Activated CD4-positive, alpha-beta T cell treated with anti-CD3 and anti-CD28 coated beads for 1 hour (primary cell): ENCODE measurements around the gene TBXAS1.

ENCODE experiments used
- DNase-seq: peaks from one replicate; pipeline ENCODE4 v3.0.0-alpha.2; 2020

Gene TBXAS1

DNA sequence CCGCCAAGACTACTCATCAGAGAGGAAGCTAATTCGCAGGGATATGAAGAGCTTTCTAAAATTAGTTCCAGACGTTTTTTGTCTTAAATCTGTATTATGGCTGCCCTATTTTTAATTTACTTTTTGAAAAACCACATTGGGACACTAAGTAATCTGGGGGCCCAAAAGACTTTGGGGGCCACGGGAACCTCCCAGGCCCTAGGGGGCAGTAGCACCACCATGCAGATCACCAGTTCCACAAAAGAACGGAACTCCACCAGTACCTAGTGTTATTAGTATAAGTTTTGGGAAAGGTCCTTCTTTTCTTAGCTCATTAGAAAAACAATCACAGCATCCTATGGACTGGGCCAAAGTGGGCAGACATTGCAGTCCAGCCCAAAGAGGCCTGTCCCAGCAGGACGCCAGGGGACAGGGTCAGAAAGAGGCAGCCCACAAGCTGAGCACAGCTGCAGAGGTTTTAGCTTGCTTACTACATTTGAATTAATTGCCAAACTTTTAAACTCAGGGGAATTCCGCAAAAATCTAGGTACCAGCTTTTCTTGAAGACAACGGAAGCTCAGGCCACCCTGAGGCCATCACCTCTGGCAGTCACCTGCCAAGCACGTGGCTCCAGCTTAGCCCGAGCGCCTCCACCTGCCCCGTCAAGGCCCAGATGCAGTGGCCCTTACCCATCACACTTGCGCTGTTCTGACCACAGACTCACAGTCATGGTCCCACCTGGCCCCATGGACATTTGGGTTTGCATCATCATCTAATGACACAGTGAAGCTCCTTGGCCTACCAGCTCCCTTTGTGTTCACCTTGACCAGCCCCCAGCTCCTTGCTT is 158.8 kb downstream of the TBXAS1 start:
- DNase-seq, result no peak

DNA sequence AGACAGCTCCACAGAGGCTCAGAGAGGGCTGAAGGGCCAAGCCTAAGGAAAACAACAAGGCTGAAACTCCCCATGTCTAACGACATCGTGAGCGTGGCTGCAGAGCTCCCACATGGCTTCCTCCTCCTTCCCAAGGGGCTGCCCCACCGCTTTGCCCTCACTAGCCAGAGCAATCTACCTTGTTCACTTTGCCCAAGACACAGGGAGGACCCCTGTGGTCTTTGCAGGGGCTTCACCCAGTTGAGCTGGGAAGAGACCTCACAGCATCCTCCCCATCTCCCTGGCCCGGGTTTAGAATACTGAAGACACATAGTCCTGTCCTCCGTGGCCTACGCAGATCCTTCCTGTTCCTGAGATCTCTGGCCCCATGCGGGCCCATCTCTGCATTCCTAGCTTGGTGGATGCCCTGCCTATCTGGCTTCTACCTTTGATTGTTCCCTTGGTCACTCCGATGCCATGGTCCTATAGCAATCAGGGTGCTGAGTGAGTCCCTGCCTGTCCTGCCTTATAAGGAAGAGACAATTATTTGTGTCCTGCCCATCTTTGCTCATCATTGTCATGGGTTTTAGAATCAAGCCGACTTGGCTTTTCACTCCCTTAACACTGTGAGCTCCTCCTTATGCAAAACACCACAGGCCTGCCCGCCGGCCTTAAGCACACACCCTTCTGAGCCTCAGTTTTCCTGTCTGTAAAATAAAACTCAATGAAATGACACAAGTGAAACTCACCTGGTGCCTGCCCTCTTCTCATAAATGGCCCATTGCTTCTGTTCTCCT is 160.5 kb downstream of the TBXAS1 start:
- DNase-seq, result no peak

DNA sequence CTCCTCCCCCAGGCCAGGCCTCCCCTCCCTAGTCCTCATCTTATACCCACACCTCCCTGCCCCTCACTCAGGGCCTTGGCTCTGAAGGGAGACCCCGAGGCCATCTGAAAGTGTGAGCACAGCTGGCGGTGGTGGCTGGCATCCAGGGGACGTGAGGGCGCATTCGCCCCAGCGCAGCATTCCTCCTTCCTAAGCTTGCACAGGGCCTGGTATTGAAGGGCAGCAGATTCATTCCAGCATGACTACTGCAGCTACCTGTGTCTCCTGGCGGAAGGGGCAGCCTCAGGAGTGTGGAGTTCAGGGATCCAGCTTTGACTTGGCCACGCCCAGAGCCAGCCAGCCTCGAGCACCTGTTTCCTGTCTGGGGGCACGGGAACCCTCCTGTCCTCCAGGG is 161.1 kb downstream of the TBXAS1 start:
- DNase-seq, result no peak

DNA sequence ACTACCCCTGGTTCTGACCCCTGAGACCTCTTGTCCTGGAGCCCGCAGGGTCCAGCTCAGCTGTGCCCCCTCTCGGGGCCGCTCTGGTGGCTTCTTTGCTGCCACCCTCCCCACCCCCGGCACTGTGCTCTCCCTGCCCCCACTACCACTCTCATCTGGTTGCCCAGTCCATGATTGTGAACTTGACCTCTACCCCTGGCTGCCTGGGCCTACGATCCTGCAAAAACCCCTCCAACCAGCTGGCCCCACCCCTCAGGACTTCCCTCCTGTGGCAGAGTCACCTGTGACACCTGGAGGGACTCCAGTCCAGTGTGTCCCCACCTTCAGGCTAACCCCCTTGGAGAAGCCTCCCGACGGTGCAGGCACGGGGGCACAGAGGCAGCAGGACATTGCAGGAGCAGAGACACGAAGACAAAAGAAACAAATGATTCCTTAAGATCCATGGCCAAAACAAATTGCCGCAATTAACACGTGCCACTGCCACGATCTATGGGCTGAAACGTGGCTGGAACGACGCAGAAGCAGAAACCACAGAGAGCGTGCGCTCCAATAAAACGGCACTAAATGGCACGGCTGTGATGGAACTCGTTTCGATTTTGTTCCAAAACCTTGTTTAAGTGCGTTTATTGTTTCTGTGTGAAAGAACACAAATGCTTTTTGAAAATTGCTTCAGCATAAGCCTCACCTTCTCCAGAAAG is 161.7 kb downstream of the TBXAS1 start:
- DNase-seq, result no peak

DNA sequence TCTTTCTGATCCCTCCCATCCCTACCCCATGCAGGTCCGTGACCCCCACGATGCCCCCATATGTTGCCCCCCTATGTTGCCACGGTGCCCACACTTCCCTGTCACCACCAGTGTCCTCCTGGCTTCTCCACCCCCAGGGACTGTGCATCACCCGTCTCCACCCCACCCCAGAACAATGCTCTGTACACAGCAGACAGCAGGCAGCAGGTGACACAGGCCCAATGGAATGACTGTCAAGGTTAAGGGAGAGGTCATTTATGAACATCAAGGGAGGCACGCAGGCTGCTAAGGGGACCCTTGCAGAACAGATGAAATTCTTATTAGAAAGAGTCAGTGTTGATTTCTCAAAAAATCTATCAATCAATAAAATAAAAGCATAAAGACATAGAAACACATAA is 162.2 kb downstream of the TBXAS1 start:
- no peak for DNase-seq

DNA sequence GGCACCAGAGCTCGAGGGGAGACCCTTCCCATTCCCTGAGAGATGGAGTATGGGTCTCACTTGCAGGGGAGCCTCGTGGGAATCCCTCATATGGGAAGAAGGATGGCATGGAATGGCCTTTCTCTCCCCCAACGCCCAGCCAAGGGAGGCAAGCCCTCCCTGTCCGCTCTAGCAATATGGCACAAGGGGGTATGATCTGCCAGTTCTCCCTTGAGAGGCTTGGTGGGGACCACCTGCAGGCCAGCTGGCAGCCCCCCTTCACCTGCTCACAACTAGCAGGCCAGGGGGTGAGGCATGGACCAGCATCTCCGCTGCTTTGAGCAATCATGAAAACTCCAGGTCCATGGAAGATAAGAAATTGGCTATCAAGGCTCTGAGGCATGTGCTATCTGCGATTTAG is 162.8 kb downstream of the TBXAS1 start:
- no peak for DNase-seq

DNA sequence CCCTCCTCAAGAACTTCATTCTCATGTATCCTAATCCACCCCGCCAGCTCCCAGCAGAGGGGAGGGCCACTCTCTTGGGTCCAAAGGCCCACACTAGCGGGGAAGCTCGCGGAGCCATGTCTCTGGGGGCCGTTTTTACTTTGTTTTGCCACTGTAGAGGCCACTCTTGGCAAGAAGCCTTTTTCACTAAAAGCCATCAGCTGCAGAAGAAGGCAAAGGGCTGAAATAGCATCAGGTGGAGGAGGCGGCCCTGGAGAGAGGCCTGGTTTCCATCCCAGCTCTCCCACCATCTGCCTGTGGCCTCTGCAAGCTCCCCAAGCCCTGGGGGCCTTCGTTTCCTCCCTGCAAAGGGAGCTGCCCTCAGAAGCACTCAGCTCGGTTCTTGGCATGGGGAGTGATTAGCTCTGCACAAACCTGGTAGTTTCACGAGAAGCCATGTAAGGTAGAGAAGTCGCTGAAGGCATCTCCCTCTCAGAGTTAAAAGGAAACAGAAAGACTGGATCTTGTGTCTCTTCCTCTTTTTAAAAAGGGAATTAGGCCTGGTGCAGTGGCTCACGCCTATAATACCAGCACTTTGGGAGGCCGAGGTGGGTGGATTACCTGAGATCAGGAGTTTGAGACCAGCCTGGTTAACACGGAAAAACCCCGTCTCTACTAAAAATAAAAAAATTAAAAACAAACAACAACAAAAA is 163.4 kb downstream of the TBXAS1 start:
- no peak for DNase-seq

DNA sequence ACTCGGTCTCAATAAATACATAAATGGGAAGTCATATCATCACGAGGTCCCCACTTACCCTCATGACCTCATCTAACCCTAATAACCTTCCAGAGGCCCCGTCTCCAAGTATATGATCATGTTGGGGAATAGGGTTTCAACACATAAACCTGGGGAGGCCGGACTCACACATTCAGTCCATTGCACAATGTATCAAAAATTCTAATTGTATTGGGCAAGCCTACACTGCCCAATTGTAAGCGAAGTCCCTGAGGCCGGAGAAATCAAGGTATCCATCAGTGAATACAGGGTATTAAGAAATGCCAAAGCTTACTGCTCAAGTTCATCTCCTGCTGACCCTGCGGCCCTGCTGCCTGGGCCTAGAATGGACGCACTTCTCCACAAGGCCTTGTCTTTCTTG is 164.1 kb downstream of the TBXAS1 start:
- DNase-seq, result no peak

DNA sequence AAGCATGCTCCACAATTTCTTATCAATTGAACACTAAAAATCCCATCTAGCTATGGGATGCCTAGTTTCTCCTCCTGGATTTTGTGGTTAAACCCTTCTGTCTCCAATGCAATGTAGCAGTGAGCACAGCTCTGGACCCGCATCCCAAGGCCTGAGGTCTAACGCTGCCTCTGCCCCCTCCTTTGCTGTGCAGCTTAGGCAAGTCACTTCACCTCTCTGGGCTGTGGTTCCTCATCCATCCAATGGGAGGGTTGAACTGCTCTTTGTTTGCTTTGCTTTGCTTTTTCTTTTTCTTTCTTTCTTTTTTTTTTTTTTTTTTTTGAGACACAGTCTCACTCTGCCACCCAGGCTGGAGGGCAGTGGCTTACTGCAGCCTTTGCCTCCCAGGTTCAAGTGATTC is 164.5 kb downstream of the TBXAS1 start:
- no peak for DNase-seq

DNA sequence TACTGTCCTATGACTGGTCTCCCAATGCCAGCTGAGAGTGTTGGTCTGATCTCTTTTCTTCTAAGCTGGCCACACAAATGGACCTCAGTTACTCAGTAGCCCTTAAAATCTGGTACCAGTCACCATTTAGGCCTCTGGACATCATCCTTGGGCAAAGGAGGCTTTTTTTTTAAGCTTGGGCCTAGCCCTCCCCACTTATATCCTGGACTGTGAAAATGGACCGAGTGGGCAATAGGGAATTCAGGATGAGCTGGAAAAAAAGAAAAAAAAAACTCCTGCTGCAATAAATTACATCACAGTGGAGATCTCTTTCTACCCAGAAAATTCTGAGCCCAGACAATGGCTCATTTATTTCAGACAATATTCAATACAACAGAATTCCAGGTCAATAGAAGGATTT is 165.3 kb downstream of the TBXAS1 start:
- DNase-seq, result no peak

DNA sequence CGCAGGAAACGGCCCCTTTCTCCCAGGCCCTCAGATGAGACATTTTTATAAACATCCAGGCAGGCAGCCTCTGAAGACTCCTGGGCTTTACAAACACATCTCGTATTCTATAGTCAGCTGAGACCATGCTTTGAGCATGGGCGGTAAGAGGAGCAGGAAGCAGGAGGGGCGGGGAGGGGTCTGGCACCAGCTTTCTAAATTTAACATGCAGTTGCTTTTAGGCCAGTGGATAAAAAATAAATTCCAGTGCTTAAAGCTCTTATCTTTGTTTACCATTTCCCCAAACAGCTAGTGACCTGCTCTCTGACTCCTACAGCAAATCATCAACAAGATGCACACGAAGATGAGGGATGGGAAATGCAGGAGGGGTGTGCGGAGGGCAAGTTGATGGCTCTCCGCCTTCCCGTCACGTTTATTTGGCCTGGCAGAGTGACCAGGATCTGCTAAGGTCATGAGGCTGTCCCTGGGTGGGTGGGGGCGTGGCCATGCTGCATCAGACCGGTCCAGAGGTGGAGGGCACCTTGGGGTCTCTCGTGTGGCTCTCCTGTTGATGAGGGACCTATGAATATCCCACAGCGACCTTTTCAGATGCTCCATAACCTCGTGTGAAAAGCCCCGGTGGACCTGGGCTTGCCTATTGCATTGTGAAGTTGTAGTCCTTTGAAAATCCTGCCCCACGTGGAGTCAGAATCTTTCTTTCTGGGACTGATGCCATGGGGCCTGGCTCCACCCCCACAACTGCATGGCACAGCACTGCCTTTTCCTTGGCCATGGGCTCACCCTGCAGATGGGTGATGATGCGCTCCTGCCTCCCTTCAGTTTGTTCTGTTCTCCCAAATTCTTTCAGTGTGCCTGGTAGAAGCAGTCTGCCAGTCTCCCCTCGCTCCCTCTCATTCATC is 166.2 kb downstream of the TBXAS1 start:
- DNase-seq, result no peak

DNA sequence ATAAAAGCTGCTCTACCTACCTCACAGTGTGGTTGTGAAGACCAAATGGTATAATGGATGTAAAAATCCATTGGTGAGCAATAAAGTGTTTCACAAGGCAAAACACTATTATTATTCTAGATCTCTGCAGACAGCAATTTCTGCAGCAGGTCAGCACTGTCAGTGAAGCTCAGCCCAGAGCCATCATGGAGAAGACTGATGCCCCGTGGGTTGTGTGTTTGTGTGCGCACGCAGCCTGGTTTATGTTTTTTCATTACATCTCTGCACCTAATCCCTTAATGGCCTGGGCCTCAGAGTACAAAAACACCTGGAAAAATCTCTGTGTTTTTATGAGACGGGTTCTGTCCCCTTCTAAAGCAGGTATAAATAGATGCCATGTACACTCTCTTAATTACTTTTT is 169.5 kb downstream of the TBXAS1 start:
- DNase-seq, result no peak

DNA sequence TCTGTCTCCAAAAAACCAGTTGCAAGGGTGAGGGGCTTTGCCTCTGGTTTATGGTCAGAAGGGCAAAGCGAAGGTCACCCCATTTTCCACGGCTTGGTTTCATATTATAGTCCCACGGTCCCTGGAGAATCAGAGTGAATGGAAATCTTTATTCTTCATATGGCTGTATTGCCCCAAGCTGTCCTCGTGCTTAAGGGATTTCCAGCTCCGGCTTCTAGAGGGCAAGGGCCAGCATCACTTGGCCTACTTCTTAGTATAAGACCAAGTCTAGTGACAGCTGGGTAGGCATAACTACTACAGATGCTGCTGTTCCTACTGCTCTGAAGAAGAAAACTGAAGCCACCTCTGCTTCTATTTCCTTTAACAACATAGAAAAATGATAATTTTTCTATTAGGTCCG is 170.5 kb downstream of the TBXAS1 start:
- DNase-seq, result no peak

DNA sequence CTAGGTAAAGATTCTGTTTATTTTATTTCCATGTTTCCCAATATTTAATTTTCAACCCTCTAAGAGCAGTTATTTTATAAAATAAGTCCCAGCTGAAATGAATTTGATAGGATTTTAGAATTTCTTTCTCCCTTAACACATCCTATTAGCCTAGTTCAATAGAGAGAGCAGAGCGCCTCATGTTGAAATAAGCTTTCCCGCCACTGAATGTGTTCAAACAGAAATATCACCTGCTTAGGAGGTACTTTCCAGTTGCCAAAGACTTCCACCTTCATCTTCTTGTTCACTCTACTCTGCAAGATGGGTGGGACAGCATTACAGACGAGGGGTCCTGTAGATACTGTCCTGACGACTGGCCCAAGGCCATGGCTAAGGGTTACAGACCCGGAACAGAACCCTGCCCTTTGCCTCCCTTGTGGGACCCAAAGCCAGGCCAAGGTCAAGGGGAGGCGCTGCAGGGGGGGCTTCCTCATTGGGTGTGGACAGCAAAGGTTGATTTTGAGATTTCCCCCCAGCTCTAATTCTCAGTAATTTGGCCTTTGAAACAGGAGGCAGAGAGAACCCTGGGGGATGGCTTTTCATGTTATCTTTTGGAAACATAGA is 171.7 kb downstream of the TBXAS1 start:
- DNase-seq, result no peak

DNA sequence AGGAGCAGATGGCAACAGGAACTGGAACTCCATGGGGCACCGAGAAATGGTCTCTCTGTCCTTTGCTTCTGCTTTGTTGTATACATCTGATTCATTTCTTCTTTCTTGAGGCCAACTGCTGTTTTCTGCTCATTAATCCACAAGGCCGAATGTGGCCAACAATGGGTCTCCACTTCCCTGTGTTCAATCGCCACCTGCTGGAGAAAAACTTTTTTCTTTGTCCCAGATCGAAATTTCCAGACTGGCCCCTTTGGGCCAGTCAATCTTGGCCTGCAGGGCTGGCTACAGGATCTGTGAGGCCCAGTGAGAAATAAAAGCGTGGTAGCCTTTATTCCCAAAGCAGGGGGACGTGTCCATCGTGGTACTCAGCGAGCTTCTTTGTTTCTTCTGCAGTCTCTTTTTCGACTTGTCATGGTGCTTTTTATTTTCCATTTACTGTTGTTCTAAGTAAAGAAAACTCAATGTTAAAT is 174.9 kb downstream of the TBXAS1 start:
- DNase-seq, result no peak

DNA sequence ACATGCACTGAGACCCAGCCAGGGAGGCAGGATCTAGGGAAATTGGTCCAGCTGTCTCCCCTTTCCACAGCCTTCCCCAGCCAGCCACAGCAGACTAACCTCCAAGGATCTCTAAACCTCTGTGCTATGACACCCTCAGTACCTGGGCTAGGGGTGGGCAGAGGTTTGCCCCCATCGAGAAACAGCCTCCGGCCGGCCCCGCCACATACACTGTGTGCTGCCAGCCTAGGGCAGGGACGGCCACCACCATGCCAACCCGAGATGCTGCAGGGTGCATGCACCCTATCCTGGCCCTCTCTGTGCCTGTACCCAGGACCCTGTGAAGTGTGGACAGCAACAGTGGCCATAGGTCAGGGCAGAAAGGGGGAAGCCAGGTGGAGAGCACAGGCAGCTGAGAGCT is 175.6 kb downstream of the TBXAS1 start:
- no peak for DNase-seq

DNA sequence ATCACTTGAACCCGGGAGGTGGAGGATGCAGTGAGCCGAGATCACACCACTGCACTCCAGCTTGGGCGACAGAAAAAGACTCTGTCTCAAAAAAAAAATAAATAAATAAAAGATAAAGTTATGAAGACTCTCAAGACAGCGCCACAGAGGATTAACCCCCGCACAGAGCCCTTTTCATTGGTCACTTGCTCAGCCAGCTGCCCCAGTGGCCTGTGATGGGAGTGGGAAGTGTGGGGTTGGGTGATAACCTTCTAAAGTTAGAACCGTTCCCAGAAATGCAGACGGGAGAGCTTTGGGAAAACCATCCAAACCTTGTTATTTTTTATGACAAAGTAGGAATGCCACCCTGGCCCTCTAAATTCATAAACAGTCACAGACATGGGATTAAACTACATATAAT is 176.3 kb downstream of the TBXAS1 start:
- no peak for DNase-seq

DNA sequence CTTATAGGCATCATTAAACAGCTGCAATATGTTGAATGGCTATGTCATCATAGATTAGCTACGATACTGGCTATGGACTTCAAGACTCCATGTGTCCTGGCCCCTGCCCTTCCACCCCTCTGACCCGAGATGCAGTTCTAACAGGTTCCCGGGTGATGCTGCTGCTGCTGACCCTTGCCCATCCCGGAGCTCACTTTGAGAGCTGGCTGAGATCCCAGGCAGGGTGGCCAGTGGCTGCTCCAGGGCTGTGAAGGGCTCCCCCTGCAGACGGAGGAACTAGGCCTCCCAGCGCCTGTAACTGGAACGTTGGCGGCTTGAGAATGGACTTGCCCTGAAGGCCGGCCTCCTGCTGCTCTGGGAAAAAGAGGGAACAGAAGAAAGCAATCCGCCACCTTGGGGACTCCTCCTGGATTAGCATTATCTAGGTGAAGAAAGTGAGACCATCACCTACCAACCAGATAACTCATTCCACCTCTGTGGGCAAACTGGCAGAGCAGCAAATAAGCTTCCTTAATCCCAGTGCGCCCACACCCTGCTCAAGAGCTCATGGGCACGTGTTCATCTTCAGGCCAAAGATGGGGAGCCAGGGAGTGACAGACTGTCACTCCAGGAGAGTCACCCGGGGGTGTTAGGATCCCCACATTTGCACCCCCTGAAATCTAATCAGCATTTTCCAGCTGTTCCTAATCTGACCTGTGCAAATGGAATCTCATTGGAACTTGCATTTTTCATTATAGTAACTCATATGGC is 176.9 kb downstream of the TBXAS1 start:
- no peak for DNase-seq

DNA sequence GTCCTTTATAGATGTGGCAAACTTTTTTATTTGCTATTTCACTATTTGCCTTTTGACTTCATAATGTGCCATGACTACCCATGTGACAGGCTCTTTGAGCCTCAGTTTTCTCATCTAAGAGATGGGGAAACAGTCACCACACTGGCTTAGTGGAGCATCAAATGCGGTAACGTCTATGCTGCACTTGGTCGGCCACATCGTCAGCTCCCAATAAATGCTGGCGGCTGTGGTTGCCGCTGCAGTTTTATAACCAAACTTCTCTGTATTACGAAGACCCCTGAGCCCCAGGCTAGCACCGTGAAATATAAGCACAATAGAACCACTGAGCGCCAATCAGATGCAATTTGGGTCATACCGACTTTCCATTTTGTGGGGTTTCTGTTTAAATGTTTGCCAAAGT is 177.5 kb downstream of the TBXAS1 start:
- no peak for DNase-seq

DNA sequence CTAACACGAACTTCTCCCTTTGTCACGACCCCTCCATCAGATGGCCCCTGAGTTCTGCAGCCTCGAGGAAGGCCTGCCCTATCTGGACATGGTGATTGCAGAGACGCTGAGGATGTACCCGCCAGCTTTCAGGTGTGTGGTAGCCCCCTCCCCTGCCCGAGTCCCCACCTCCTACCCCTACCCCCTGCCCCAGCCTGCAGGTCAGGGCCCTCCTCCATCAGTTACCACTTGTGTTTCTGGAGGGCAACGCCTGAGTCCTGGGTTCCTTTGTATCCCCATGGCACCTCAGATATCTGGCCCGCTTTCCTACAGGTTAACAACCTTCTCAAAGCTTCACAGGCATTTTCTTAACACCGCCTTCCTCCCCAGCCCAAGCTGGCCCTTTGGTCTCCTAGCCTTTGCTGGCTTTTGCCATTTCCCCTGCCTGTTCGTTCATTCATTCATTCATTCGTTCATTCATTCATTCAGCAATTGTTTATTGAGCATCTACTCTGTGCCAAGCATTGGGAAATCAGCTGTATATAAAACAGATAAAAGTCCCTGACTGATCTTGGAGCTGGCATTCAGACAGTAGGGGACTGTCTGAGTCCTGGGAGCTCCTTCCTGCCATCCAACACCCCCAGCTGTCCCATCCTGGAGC is 178.1 kb downstream of the TBXAS1 start:
- no peak for DNase-seq
